D341Med (cell line): Measurements from ENCODE around the gene SLC25A14.
"Not testable (repeated sequence)": the region's sequence is repeated elsewhere in the genome, so short reads cannot be mapped to it uniquely, and the experiment has no call there.

ENCODE experiments used
- DNase-seq: peaks from one replicate; pipeline ENCODE4 v3.0.0; 2012; ENCODE audit warnings: low spot score

The SLC25A14 gene

GRCh38 chrX:130339408-130340222 lies at the start of gene SLC25A14:
SLC25A14 (plus strand) TSS chrX:130339919; CDS start chrX:130340279, 360 bp downstream.
- peak; percentile 79 for DNase-seq

- no peak for DNase-seq
Measured at GRCh38 chrX:130295519-130296296, 44.0 kb upstream of the SLC25A14 start.

- no peak for DNase-seq
Measured at GRCh38 chrX:130296297-130296678, 43.4 kb upstream of the SLC25A14 start.

GRCh38 chrX:130296743-130297142 lies 43.0 kb upstream of the SLC25A14 start:
- no peak for DNase-seq

GRCh38 chrX:130299279-130300009 lies 40.3 kb upstream of the SLC25A14 start:
- no peak for DNase-seq

- DNase-seq: no peak
Measured at GRCh38 chrX:130300010-130300282, 39.8 kb upstream of the SLC25A14 start.

GRCh38 chrX:130301405-130301804 lies 38.3 kb upstream of the SLC25A14 start:
- DNase-seq: no peak

- DNase-seq: no peak
Measured at GRCh38 chrX:130301977-130302376, 37.7 kb upstream of the SLC25A14 start.

- no peak for DNase-seq
Measured at GRCh38 chrX:130304587-130305368, 34.9 kb upstream of the SLC25A14 start.

- not testable (repeated sequence) for DNase-seq
Measured at GRCh38 chrX:130319886-130320285, 19.8 kb upstream of the SLC25A14 start.

- no peak for DNase-seq
Measured at GRCh38 chrX:130321550-130321949, 18.2 kb upstream of the SLC25A14 start.

GRCh38 chrX:130330146-130330545 lies 9.6 kb upstream of the SLC25A14 start:
- no peak for DNase-seq

GRCh38 chrX:130330706-130331105 lies 9.0 kb upstream of the SLC25A14 start:
- peak; percentile 72 for DNase-seq

- no peak for DNase-seq
Measured at GRCh38 chrX:130336531-130336930, 3.2 kb upstream of the SLC25A14 start.

GRCh38 chrX:130338869-130339268 lies 850 bp upstream of the SLC25A14 start:
- DNase-seq: not testable (repeated sequence)

GRCh38 chrX:130340271-130340670 lies 552 bp downstream of the SLC25A14 start:
- no peak for DNase-seq

GRCh38 chrX:130343411-130343810 lies 3.7 kb downstream of the SLC25A14 start:
- DNase-seq: no peak

- no peak for DNase-seq
Measured at GRCh38 chrX:130347321-130347720, 7.6 kb downstream of the SLC25A14 start.

- no peak for DNase-seq
Measured at GRCh38 chrX:130351567-130351966, 11.8 kb downstream of the SLC25A14 start.

- not testable (repeated sequence) for DNase-seq
Measured at GRCh38 chrX:130352050-130352449, 12.3 kb downstream of the SLC25A14 start.

GRCh38 chrX:130376077-130376476 lies 36.4 kb downstream of the SLC25A14 start:
- DNase-seq: no peak
